Measurements from ENCODE around the gene CAPS2. TPM values are rescaled to one million over a fixed set of nuclear protein-coding genes. Genes with fewer than 3 reads are reported as not detected.
"Not testable (repeated sequence)": the region's sequence is repeated elsewhere in the genome, so short reads cannot be mapped to it uniquely, and the experiment has no call there.

Gene CAPS2
- total and polyA plus RNA-seq, 4 donors: 0.91 to 3.1 (median 1.4) TPM

- no peak for TF ChIP-seq ATF3 (IDR thresholded peaks at IDR 0.05)
- TF ChIP-seq ZBTB33 (IDR thresholded peaks at IDR 0.05): no peak
- TF ChIP-seq SP1 (IDR thresholded peaks at IDR 0.05): no peak
Measured at GRCh38 chr12:75354011-75354410, 23.9 kb upstream of the CAPS2 start (continued).

GRCh38 chr12:75350413-75350812 is 20.3 kb upstream of the CAPS2 start:
- no peaks in the 10 kb centered on the region for H3K27me3 ChIP-seq (ENCODE audit: control insufficient read depth in 4 of 4, insufficient read depth in 4 of 4, low read length in 3 of 4)
- H3K4me1 ChIP-seq (ENCODE audit: control insufficient read depth in 4 of 4, insufficient read depth in 4 of 4, low read length in 3 of 4): no peaks in the 10 kb centered on the region
- H3K9me3 ChIP-seq (ENCODE audit: control insufficient read depth in 4 of 4, low read length in 3 of 4): no peaks in the 10 kb centered on the region
- no peaks in the 10 kb centered on the region for H3K36me3 ChIP-seq (ENCODE audit: control insufficient read depth in 4 of 4, insufficient read depth in 3 of 4, low read depth in 1 of 4, low read length in 3 of 4)
- no peak overlapping the region for H3K9ac ChIP-seq (ENCODE audit: low read depth in 1 of 2, low read length in 2 of 2)
- WGBS: 69% methylated on average over 2 of the region's 2 CpGs
- H3K27ac ChIP-seq (ENCODE audit: low read depth in 1 of 2, low read length in 2 of 2): no peak overlapping the region
- TF ChIP-seq TAF1 (conservative IDR thresholded peaks at IDR 0.05): no peak
- no peak for TF ChIP-seq RXRA (IDR thresholded peaks at IDR 0.05)
- no peak for TF ChIP-seq ZBTB33 (IDR thresholded peaks at IDR 0.05)
- TF ChIP-seq EGR1 (IDR thresholded peaks at IDR 0.05; ENCODE audit: low read depth in 2 of 2): no peak
- TF ChIP-seq MAX (IDR thresholded peaks at IDR 0.05): no peak
- no peak for TF ChIP-seq YY1 (IDR thresholded peaks at IDR 0.05)
- TF ChIP-seq REST (IDR thresholded peaks at IDR 0.05): no peak
- no peak for TF ChIP-seq ATF3 (IDR thresholded peaks at IDR 0.05)
- TF ChIP-seq JUND (IDR thresholded peaks at IDR 0.05): no peak
- no peak for TF ChIP-seq FOXA2 (IDR thresholded peaks at IDR 0.05)
- no peak for TF ChIP-seq FOXA1 (IDR thresholded peaks at IDR 0.05)
- TF ChIP-seq SP1 (IDR thresholded peaks at IDR 0.05): no peak
- no peak for DNase-seq (ENCODE audit: low spot score)
- H3K4me3 ChIP-seq (ENCODE audit: low read depth in 1 of 3, low read length in 3 of 3): no peak overlapping the region

- H3K27me3 ChIP-seq (ENCODE audit: control insufficient read depth in 4 of 4, insufficient read depth in 4 of 4, low read length in 3 of 4): no peaks in the 10 kb centered on the region
- DNase-seq (ENCODE audit: low spot score): no peak
- no peaks in the 10 kb centered on the region for H3K36me3 ChIP-seq (ENCODE audit: control insufficient read depth in 4 of 4, insufficient read depth in 3 of 4, low read depth in 1 of 4, low read length in 3 of 4)
- no peaks in the 10 kb centered on the region for H3K9me3 ChIP-seq (ENCODE audit: control insufficient read depth in 4 of 4, low read length in 3 of 4)
- TF ChIP-seq NR2F2 (IDR thresholded peaks at IDR 0.05): no peak
- no peak for TF ChIP-seq SP1 (IDR thresholded peaks at IDR 0.05)
- no peak for TF ChIP-seq RXRA (IDR thresholded peaks at IDR 0.05)
- TF ChIP-seq YY1 (IDR thresholded peaks at IDR 0.05): no peak
- TF ChIP-seq FOXA1 (IDR thresholded peaks at IDR 0.05): no peak
- no peak for TF ChIP-seq HNF4A (conservative IDR thresholded peaks at IDR 0.05)
- TF ChIP-seq GABPA (IDR thresholded peaks at IDR 0.05 in 1 of 2, conservative IDR thresholded peaks at IDR 0.05 in 1 of 2): no peak
- TF ChIP-seq ATF3 (IDR thresholded peaks at IDR 0.05): no peak
- no peak for TF ChIP-seq HNF4G (IDR thresholded peaks at IDR 0.05)
- TF ChIP-seq TAF1 (conservative IDR thresholded peaks at IDR 0.05): no peak
- no peak for TF ChIP-seq EGR1 (IDR thresholded peaks at IDR 0.05; ENCODE audit: low read depth in 2 of 2)
- no peak for TF ChIP-seq RAD21 (IDR thresholded peaks at IDR 0.05)
- no peak for TF ChIP-seq FOXA2 (IDR thresholded peaks at IDR 0.05)
- no peak overlapping the region for H3K4me3 ChIP-seq (ENCODE audit: low read depth in 1 of 3, low read length in 3 of 3)
- H3K27ac ChIP-seq (ENCODE audit: low read depth in 1 of 2, low read length in 2 of 2): no peak overlapping the region
- H3K9ac ChIP-seq (ENCODE audit: low read depth in 1 of 2, low read length in 2 of 2): no peak overlapping the region
- no peaks in the 10 kb centered on the region for H3K4me1 ChIP-seq (ENCODE audit: control insufficient read depth in 4 of 4, insufficient read depth in 4 of 4, low read length in 3 of 4)
- 90% methylated on average over 4 of the region's 4 CpGs for WGBS
Measured at GRCh38 chr12:75349946-75350345, 19.8 kb upstream of the CAPS2 start.

- not testable (repeated sequence) for H3K27ac ChIP-seq (ENCODE audit: low read depth in 1 of 2, low read length in 2 of 2); DNase-seq (ENCODE audit: low spot score); H3K27me3 ChIP-seq (ENCODE audit: control insufficient read depth in 4 of 4, insufficient read depth in 4 of 4, low read length in 3 of 4); H3K4me1 ChIP-seq (ENCODE audit: control insufficient read depth in 4 of 4, insufficient read depth in 4 of 4, low read length in 3 of 4); H3K4me3 ChIP-seq (ENCODE audit: low read depth in 1 of 3, low read length in 3 of 3); H3K9me3 ChIP-seq (ENCODE audit: control insufficient read depth in 4 of 4, low read length in 3 of 4); H3K36me3 ChIP-seq (ENCODE audit: control insufficient read depth in 4 of 4, insufficient read depth in 3 of 4, low read depth in 1 of 4, low read length in 3 of 4); H3K9ac ChIP-seq (ENCODE audit: low read depth in 1 of 2, low read length in 2 of 2)
- WGBS: 91% methylated on average over 6 of the region's 6 CpGs
Measured at GRCh38 chr12:75346215-75346614, 16.1 kb upstream of the CAPS2 start.
